SKM-1 (cell line): ENCODE measurements around the gene MIA.
"Not testable (repeated sequence)": the region's sequence is repeated elsewhere in the genome, so short reads cannot be mapped to it uniquely, and the experiment has no call there.

Experiments used
- DNase-seq: peaks from one replicate; lab custom pipeline; 2025; ENCODE audit not compliant: unreplicated experiment; lab: John Stamatoyannopoulos, UW

Gene MIA

GRCh38 chr19:40750058-40750873 lies 25.1 kb upstream of the MIA start, which contains the start of gene ACTMAP:
Gene ACTMAP, minus strand, starts transcription at chr19:40750477. Its CDS starts 674 bp downstream, at chr19:40749803.
- peak; percentile 99 for DNase-seq

GRCh38 chr19:40750874-40751537 lies 24.3 kb upstream of the MIA start, which contains the start of gene SNRPA:
Gene SNRPA, plus strand, starts transcription at chr19:40751203. Its CDS starts 206 bp downstream, at chr19:40751409.
- peak; percentile 97 for DNase-seq

- DNase-seq = no peak
Measured at GRCh38 chr19:40752257-40752781, 23.0 kb upstream of the MIA start.

GRCh38 chr19:40754611-40755247 lies 20.6 kb upstream of the MIA start:
- DNase-seq = no peak

GRCh38 chr19:40755248-40755624 lies 20.1 kb upstream of the MIA start:
- DNase-seq = no peak

- no peak for DNase-seq
Measured at GRCh38 chr19:40755791-40756190, 19.5 kb upstream of the MIA start.

GRCh38 chr19:40756502-40757110 lies 18.7 kb upstream of the MIA start:
- DNase-seq = no peak

GRCh38 chr19:40758491-40758890 lies 16.8 kb upstream of the MIA start:
- no peak for DNase-seq

- DNase-seq = no peak
Measured at GRCh38 chr19:40759352-40759751, 16.0 kb upstream of the MIA start.

- DNase-seq = no peak
Measured at GRCh38 chr19:40762754-40763470, 12.4 kb upstream of the MIA start.

- DNase-seq = no peak
Measured at GRCh38 chr19:40763526-40763925, 11.8 kb upstream of the MIA start.

GRCh38 chr19:40763963-40764362 lies 11.4 kb upstream of the MIA start:
- no peak for DNase-seq

GRCh38 chr19:40766385-40766784 lies 8.9 kb upstream of the MIA start:
- not testable (repeated sequence) for DNase-seq

GRCh38 chr19:40768869-40769268 lies 6.5 kb upstream of the MIA start:
- DNase-seq = no peak

- DNase-seq = not testable (repeated sequence)
Measured at GRCh38 chr19:40771101-40771862, 4.0 kb upstream of the MIA start.

GRCh38 chr19:40775632-40776022 lies 306 bp downstream of the MIA start:
- DNase-seq = no peak

GRCh38 chr19:40776364-40776763 lies 1.0 kb downstream of the MIA start:
- no peak for DNase-seq

GRCh38 chr19:40776932-40777644 lies 1.8 kb downstream of the MIA start:
- peak; percentile 96 for DNase-seq

- DNase-seq = no peak
Measured at GRCh38 chr19:40777645-40777936, 2.3 kb downstream of the MIA start.
